Measurements from ENCODE around the gene TMEM255B.
"Not testable (repeated sequence)": the region's sequence is repeated elsewhere in the genome, so short reads cannot be mapped to it uniquely, and the experiment has no call there.

The TMEM255B gene

DNA sequence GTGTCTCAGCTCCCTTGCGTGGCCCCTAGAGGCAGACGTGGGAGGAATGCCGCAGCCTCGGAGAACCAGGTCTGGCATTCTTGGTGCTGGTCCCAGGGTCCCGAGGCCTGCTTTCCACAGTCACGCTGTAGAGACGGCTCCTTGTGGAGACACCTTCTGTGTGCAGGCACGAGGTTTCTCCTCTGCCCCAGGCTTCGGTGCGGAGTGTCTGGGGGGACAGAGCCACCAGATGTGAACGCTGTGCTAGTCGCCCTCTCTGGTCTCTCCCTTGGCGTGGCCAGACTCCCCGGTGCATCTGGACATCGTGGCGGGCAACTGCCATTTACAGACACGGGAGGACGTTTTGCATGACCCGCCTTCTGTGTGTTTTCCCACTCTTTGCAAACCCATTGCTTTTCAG is 7.5 kb upstream of the TMEM255B start:
- H3K27ac ChIP-seq: no peak overlapping the region
- TF ChIP-seq, protein P1, sequence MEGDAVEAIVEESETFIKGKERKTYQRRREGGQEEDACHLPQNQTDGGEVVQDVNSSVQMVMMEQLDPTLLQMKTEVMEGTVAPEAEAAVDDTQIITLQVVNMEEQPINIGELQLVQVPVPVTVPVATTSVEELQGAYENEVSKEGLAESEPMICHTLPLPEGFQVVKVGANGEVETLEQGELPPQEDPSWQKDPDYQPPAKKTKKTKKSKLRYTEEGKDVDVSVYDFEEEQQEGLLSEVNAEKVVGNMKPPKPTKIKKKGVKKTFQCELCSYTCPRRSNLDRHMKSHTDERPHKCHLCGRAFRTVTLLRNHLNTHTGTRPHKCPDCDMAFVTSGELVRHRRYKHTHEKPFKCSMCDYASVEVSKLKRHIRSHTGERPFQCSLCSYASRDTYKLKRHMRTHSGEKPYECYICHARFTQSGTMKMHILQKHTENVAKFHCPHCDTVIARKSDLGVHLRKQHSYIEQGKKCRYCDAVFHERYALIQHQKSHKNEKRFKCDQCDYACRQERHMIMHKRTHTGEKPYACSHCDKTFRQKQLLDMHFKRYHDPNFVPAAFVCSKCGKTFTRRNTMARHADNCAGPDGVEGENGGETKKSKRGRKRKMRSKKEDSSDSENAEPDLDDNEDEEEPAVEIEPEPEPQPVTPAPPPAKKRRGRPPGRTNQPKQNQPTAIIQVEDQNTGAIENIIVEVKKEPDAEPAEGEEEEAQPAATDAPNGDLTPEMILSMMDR (conservative IDR thresholded peaks at IDR 0.05): no peak
- no peak for TF ChIP-seq ZFX (IDR thresholded peaks at IDR 0.05)

DNA sequence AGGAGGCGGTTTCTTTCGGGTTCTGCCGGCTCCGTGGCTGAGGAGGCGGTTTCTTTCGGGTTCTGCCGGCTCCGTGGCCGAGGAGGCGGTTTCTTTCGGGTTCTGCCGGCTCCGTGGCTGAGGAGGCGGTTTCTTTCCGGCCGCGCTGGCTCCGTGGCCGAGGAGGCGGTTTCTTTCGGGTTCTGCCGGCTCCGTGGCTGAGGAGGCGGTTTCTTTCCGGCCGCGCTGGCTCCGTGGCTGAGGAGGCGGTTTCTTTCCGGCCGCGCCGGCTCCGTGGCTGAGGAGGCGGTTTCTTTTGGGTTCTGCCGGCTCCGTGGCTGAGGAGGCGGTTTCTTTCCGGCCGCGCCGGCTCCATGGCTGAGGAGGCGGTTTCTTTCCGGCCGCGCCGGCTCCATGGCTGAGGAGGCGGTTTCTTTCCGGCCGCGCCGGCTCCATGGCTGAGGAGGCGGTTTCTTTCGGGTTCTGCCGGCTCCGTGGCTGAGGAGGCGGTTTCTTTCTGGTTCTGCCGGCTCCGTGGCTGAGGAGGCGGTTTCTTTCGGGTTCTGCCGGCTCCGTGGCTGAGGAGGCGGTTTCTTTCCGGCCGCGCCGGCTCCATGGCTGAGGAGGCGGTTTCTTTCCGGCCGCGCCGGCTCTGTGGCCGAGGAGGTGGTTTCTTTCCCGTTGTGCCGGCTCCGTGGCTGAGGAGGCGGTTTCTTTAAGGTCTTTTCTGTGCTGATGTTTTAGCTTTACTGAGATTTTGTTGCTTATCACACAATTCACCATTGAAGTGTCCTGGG is 6.6 kb upstream of the TMEM255B start:
- H3K27ac ChIP-seq: not testable (repeated sequence)

DNA sequence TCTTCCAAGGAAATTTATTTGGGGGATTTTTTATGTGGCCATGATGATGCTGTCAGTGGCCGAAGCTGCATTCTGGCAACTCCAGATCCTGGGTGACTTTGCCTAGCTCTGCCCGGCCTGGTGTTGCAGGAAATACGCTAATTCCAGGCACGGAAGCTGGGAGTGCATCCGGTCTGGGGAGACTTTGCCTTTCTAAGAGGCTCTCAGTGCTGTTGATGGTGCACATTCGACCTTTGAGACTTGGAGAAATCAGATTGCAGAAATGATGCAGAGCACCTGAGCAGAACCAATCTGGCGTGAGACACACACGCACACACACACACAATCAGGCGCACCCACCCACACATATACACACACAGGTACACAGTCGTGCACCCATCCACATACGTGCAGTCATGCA is 5.9 kb upstream of the TMEM255B start:
- no peak overlapping the region for H3K27ac ChIP-seq
- TF ChIP-seq, protein P1 (conservative IDR thresholded peaks at IDR 0.05): no peak
- TF ChIP-seq ZFX (IDR thresholded peaks at IDR 0.05): no peak

DNA sequence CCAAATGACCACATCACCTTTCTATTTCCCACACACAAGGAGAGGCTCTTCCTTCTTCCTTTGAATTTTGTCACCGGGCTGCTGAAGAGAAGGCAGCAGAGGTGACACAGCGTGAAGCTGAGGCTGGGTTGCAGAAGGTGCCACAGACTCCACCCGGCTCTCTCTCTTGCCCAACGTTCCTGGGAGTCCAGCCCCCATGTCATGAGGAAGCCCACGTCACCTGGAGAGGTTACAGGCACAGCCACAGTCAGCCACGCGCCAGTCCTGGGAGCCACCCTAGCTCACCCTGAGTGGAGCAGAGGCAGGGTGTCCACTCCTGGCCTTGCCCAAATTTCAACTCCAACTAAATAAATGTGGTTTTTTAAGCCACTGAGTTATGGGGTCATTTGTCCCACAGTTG is 4.8 kb upstream of the TMEM255B start:
- no peak overlapping the region for H3K27ac ChIP-seq
- TF ChIP-seq, protein P1 (conservative IDR thresholded peaks at IDR 0.05): no peak
- no peak for TF ChIP-seq ZFX (IDR thresholded peaks at IDR 0.05)

DNA sequence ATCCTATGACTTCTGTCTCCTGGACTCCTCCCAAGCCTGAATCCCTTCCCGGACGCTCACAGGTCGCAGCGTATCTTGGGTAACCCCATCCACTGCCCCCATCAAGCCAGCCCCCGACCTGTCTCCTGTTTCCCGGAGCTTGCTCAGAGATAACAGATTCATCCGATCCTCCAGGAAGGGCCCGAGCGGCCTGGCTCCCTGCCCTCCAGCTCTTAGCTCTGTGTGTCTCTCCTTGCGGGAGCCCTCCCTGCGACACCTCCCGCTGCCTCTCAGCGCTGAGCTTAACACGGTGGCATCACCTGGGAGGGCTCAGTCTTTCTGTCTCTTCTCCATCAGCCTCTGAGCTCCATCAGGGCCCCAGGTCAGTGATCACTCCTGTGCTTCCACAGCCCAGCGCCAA is 4.3 kb upstream of the TMEM255B start:
- TF ChIP-seq ZFX (IDR thresholded peaks at IDR 0.05): no peak
- TF ChIP-seq, protein P1 (conservative IDR thresholded peaks at IDR 0.05): no peak
- H3K27ac ChIP-seq: no peak overlapping the region

DNA sequence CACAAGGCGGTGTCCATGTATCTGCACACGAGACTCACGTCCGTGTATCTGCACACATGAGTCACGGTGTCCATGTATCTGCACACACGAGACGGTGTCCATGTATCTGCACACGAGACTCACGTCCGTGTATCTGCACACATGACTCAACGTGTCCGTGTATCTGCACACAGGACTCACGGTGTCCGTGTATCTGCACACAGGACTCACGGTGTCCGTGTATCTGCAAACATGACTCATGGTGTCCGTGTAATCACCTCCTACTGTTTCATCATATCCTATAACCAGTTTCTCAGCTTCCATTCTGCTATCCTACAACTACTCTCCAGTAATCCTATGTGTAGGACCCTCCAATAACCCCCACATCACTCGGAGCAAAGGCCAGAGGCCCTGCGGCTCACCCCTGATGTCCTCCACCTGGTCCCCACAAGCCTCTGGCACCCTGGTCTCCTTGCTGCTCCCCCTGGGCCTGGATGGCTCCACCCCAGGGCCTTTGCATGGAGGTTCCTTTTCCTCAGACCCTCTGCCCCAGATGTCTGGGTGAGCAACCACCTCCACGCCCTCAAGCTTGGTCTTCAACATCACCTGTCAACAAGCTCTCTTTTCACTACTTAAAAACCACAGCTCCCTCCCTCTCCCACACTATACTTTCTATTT is 2.5 kb upstream of the TMEM255B start:
- TF ChIP-seq ZFX (IDR thresholded peaks at IDR 0.05): no peak
- TF ChIP-seq, protein P1 (conservative IDR thresholded peaks at IDR 0.05): no peak
- H3K27ac ChIP-seq: no peak overlapping the region

DNA sequence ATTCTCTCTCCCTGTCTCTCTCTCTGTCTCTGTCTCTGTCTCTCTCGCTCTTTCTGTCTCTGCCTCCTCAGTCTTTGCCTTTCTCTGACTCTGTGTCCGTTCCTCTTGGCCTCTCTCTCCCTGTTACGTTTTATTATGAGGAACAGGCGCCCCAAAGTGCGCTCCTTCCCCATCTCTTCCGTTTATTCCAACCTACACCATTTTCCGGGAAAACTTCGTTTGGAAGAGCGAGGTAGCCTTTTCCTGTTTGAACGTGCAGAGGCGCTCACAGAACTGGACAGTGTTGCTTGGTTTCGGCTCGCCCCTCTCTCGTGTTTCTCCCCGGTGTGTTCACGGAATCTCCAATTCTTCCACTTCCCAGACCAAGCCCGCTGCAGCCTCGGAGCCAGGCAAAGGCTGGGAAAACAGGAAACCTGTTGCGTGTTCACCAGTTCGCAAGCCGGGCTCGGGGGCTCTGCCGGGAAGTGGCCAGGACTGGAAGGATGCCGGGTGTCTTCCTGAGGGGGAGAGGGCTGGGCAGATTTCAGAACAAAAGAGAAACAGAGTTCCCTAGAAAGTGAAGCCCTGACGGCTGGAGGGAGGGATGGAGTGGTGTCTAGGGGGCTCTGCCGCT is 605 bp downstream of the TMEM255B start:
- TF ChIP-seq ZFX (IDR thresholded peaks at IDR 0.05): no peak
- TF ChIP-seq, protein P1 (conservative IDR thresholded peaks at IDR 0.05): no peak

More for the DNA sequence above, 605 bp downstream of the TMEM255B start:
- no peak overlapping the region; the same call in 1 of the 2 replicates for H3K27ac ChIP-seq
